H9 (cell line): ENCODE data around the gene LARP1. TPM values are rescaled to one million over a fixed set of nuclear protein-coding genes. Genes with fewer than 3 reads are reported as not detected.

Source experiments
- DNase-seq: peaks from one replicate; pipeline ENCODE4 v3.0.0-alpha.2; 2017
- H2AFZ ChIP-seq: one replicate; pipeline ENCODE4 v1.6.1; 2013; ENCODE audit warnings: mild to moderate bottlenecking, low read length, control low read depth, moderate library complexity
- H2AK5ac ChIP-seq: 2 replicates; pipeline ENCODE4 v1.6.1; 2013; ENCODE audit warnings: low read length, control low read depth, mixed read lengths; ENCODE audit not compliant: insufficient read length
- H2BK120ac ChIP-seq: one replicate; pipeline ENCODE4 v1.6.1; 2013; ENCODE audit warnings: low read depth, mild to moderate bottlenecking, low read length, control low read depth, inconsistent platforms; ENCODE audit not compliant: poor library complexity, severe bottlenecking
- H2BK12ac ChIP-seq: 2 replicates; pipeline ENCODE4 v1.6.1; 2013; ENCODE audit warnings: low read length, control low read depth, mixed read lengths, low read depth; ENCODE audit not compliant: insufficient read length
- H2BK15ac ChIP-seq: 2 replicates; pipeline ENCODE4 v1.6.1; 2013; ENCODE audit warnings: low read depth, low read length, control low read depth
- H2BK20ac ChIP-seq: one replicate; pipeline ENCODE4 v1.6.1; 2013; ENCODE audit warnings: low read depth, mild to moderate bottlenecking, low read length, control low read depth, inconsistent platforms; ENCODE audit not compliant: poor library complexity, severe bottlenecking
- H2BK5ac ChIP-seq: 2 replicates; pipeline ENCODE4 v1.6.1; 2013; ENCODE audit warnings: low read length, control low read depth, mixed read lengths; ENCODE audit not compliant: insufficient read length
- H3K14ac ChIP-seq: 2 replicates; pipeline ENCODE4 v1.6.1; 2013; ENCODE audit warnings: low read length, control low read depth; ENCODE audit not compliant: insufficient read depth
- H3K18ac ChIP-seq: 2 replicates; pipeline ENCODE4 v1.6.1; 2013; ENCODE audit warnings: low read depth, mild to moderate bottlenecking, mixed read lengths, low read length, control low read depth; ENCODE audit not compliant: insufficient read length
- H3K23ac ChIP-seq: 2 replicates; pipeline ENCODE4 v1.6.1; 2013; ENCODE audit warnings: low read length, control low read depth, mixed read lengths, low read depth; ENCODE audit not compliant: insufficient read length
- H3K23me2 ChIP-seq: 2 replicates; pipeline ENCODE4 v1.6.1; 2013; ENCODE audit warnings: low read depth, mild to moderate bottlenecking, mixed read lengths, low read length, control low read depth; ENCODE audit not compliant: insufficient read length, poor library complexity, severe bottlenecking
- H3K27ac ChIP-seq: 2 replicates; pipeline ENCODE4 v1.5.1; 2013; ENCODE audit warnings: low read length, control low read depth, mixed read lengths, low read depth; ENCODE audit not compliant: insufficient read length
- H3K27me3 ChIP-seq: 2 replicates; pipeline ENCODE4 v1.6.1; 2013; ENCODE audit warnings: low read length, control low read depth, inconsistent platforms; ENCODE audit not compliant: insufficient read depth
- H3K4ac ChIP-seq: 2 replicates; pipeline ENCODE4 v1.6.1; 2013; ENCODE audit warnings: low read depth, mild to moderate bottlenecking, control low read depth, inconsistent platforms, low read length, moderate library complexity
- H3K4me1 ChIP-seq: 2 replicates; pipeline ENCODE4 v1.6.1; 2013; ENCODE audit warnings: low read length, control low read depth, inconsistent platforms; ENCODE audit not compliant: insufficient read depth
- H3K4me2 ChIP-seq: 2 replicates; pipeline ENCODE4 v1.6.1; 2013; ENCODE audit warnings: low read length, control low read depth, mixed read lengths; ENCODE audit not compliant: insufficient read length, insufficient read depth
- H3K56ac ChIP-seq: 2 replicates; pipeline ENCODE4 v1.6.1; 2013; ENCODE audit warnings: low read depth, mild to moderate bottlenecking, mixed read lengths, low read length, control low read depth; ENCODE audit not compliant: insufficient read length
- H3K79me1 ChIP-seq: 2 replicates; pipeline ENCODE4 v1.6.1; 2013; ENCODE audit warnings: low read depth, mild to moderate bottlenecking, moderate library complexity, low read length, control low read depth, inconsistent platforms; ENCODE audit not compliant: insufficient read depth, poor library complexity, severe bottlenecking
- H3K79me2 ChIP-seq: 2 replicates; pipeline ENCODE4 v1.6.1; 2013; ENCODE audit warnings: low read length, control low read depth, inconsistent platforms; ENCODE audit not compliant: insufficient read depth
- H3K9ac ChIP-seq: 2 replicates; pipeline ENCODE4 v1.6.1; 2013; ENCODE audit warnings: low read length, control low read depth, mixed read lengths; ENCODE audit not compliant: insufficient read length; ENCODE audit errors: extremely low read depth
- H3K9me3 ChIP-seq: one replicate; pipeline ENCODE4 v1.6.1; 2013; ENCODE audit warnings: low read depth, low read length, inconsistent platforms; ENCODE audit not compliant: control insufficient read depth
- H3T11ph ChIP-seq: one replicate; pipeline ENCODE4 v1.6.1; 2013; ENCODE audit warnings: mild to moderate bottlenecking, low read length, control low read depth, inconsistent platforms
- H4K20me1 ChIP-seq: one replicate; pipeline ENCODE4 v1.6.1; 2013; ENCODE audit not compliant: control insufficient read depth, insufficient read length, insufficient read depth
- H4K5ac ChIP-seq: 2 replicates; pipeline ENCODE4 v1.6.1; 2013; ENCODE audit warnings: low read depth, mild to moderate bottlenecking, mixed read lengths, low read length, control low read depth; ENCODE audit not compliant: insufficient read length
- H4K8ac ChIP-seq: replicated peaks from 2 replicates; pipeline ENCODE4 v1.6.1; 2013; ENCODE audit warnings: low read length, control low read depth, mixed read lengths, low read depth; ENCODE audit not compliant: insufficient read length
- H4K91ac ChIP-seq: 2 replicates; pipeline ENCODE4 v1.6.1; 2013; ENCODE audit warnings: low read depth, mild to moderate bottlenecking, moderate library complexity, mixed read lengths, low read length, control low read depth; ENCODE audit not compliant: insufficient read length
- H3K27ac Mint-ChIP-seq, 3 experiments: 2 replicates in 2 of 3; 3 replicates in 1 of 3; pipeline ENCODE4 v1.8.0; 2020 to 2021; ENCODE audit warnings: mixed read lengths in 3 of 3, mild to moderate bottlenecking in 1 of 3, moderate library complexity in 1 of 3
- H3K27me3 Mint-ChIP-seq: 2 replicates; pipeline ENCODE4 v1.8.0; 2021; ENCODE audit warnings: low read depth, mild to moderate bottlenecking, moderate library complexity, mixed read lengths
- H3K36me3 Mint-ChIP-seq, 3 experiments: 2 replicates in 2 of 3; 3 replicates in 1 of 3; pipeline ENCODE4 v1.8.0; 2020 to 2021; ENCODE audit warnings: low read depth in 3 of 3, mixed read lengths in 3 of 3; ENCODE audit not compliant: insufficient read depth in 1 of 3
- H3K4me1 Mint-ChIP-seq, 2 experiments: 2 replicates each; pipeline ENCODE4 v1.8.0; 2020; ENCODE audit warnings: mixed read lengths in 2 of 2
- H3K4me3 Mint-ChIP-seq, 2 experiments: 2 replicates in 1 of 2; 3 replicates in 1 of 2; pipeline ENCODE4 v1.8.0; 2020 to 2021; ENCODE audit warnings: mild to moderate bottlenecking in 2 of 2, mixed read lengths in 2 of 2, moderate library complexity in 1 of 2
- H3K9me3 Mint-ChIP-seq, 2 experiments: 2 replicates in 1 of 2; 3 replicates in 1 of 2; pipeline ENCODE4 v1.8.0; 2020; ENCODE audit warnings: mild to moderate bottlenecking in 2 of 2, mixed read lengths in 2 of 2, moderate library complexity in 1 of 2
- WGBS: extraction: QIAGEN DNeasy Blood & Tissue Kit; methylation state at CpG from one replicate; pipeline ENCODE4 v1.1.7; 2013; ENCODE audit warnings: missing lambda C conversion rate, low lambda C conversion rate, mixed read lengths; ENCODE audit not compliant: insufficient read length; ENCODE audit errors: extremely low coverage; 5-methylcytosine and 5-hydroxymethylcytosine counted together
- total RNA-seq: library from RNA; stranded (reverse); gene quantifications from 2 replicates; pipeline ENCODE4 v1.2.1, GENCODE V29; 2021
- TF ChIP-seq, protein P1 (sequence below): fragments of 200-600 bp; sonication (generic); conservative IDR thresholded peaks from 3 replicates; pipeline ENCODE4 v1.8.0; 2021; ENCODE audit warnings: antibody characterized with exemption, mild to moderate bottlenecking

Gene LARP1
- total RNA-seq, 1 experiment from 2014 or later = 405 TPM

DNA sequence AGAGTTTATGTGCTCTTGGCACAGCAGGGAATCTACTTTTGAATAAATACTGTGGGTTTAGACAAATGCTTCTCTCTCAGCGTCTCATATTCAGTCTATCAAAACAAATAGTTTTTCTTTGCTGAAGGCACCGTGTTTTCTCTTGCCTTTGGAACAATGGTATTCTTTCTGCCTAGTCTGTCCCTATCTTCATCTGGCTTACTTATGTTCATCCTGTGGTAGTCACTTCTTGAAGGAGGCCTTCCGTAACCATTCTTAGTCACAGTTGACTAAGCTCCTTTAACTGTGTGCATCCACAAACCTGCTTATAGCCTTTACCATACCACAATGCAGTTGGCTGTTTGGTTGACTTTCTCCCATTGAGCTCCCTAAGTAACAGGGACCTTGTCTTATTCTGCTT, 45.9 kb downstream of the LARP1 start:
- peaks cover 75 to 97% (median 95%) of the 10 kb centered on the region in 3 experiments; a peak in 6 of 7 replicates for H3K36me3 Mint-ChIP-seq
- H3K79me2 ChIP-seq = no peaks in the 10 kb centered on the region

More for the DNA sequence above, 45.9 kb downstream of the LARP1 start:
- Histone ChIP-seq H4K5ac (no peak overlapping the region), H2BK20ac (no peak overlapping the region), H2BK5ac (no peak overlapping the region), H2AK5ac (no peak overlapping the region), H3K27me3 (no peaks in the 10 kb centered on the region), H3K23ac (no peak overlapping the region), H3K14ac (no peak overlapping the region), H2BK12ac (no peak overlapping the region), H2AFZ (no peak overlapping the region), H4K91ac (no peak overlapping the region), H3K18ac (no peak overlapping the region), H3K4me1 (no peaks in the 10 kb centered on the region), H3K23me2 (no peaks in the 10 kb centered on the region), H4K20me1 (no peaks in the 10 kb centered on the region), H3K4me2 (no peak overlapping the region), H3K9ac (no peak overlapping the region), H3K4ac (no peak overlapping the region), H3K79me1 (peaks cover 3% of the 10 kb centered on the region), H3K56ac (no peak overlapping the region), H3T11ph (no peak overlapping the region), H4K8ac (no peak overlapping the region), H2BK15ac (no peak overlapping the region), H3K27ac (no peak overlapping the region), H3K9me3 (no peaks in the 10 kb centered on the region), H2BK120ac (no peak overlapping the region)
- no peak overlapping the region; a peak in 1 of 7 replicates for H3K27ac Mint-ChIP-seq
- WGBS = no CpG with 5 or more reads among the region's 3 CpGs
- no peak overlapping the region for H3K4me3 Mint-ChIP-seq
- TF ChIP-seq, protein P1, sequence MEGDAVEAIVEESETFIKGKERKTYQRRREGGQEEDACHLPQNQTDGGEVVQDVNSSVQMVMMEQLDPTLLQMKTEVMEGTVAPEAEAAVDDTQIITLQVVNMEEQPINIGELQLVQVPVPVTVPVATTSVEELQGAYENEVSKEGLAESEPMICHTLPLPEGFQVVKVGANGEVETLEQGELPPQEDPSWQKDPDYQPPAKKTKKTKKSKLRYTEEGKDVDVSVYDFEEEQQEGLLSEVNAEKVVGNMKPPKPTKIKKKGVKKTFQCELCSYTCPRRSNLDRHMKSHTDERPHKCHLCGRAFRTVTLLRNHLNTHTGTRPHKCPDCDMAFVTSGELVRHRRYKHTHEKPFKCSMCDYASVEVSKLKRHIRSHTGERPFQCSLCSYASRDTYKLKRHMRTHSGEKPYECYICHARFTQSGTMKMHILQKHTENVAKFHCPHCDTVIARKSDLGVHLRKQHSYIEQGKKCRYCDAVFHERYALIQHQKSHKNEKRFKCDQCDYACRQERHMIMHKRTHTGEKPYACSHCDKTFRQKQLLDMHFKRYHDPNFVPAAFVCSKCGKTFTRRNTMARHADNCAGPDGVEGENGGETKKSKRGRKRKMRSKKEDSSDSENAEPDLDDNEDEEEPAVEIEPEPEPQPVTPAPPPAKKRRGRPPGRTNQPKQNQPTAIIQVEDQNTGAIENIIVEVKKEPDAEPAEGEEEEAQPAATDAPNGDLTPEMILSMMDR = no peak
- DNase-seq = no peak
- H3K4me1 Mint-ChIP-seq = no peaks in the 10 kb centered on the region
- no peaks in the 10 kb centered on the region for H3K9me3 Mint-ChIP-seq
- H3K27me3 Mint-ChIP-seq = no peaks in the 10 kb centered on the region; the same call in 1 of the 2 replicates
